ENCODE data around the gene IP6K1. TPM values are rescaled to one million over a fixed set of nuclear protein-coding genes. Genes with fewer than 3 reads are reported as not detected.
"Not testable (repeated sequence)": the region's sequence is repeated elsewhere in the genome, so short reads cannot be mapped to it uniquely, and the experiment has no call there.

The IP6K1 gene
- total RNA-seq, 1 donor from 2014 or later = 57.3 TPM

GRCh38 chr3:49793486-49794085, 7.2 kb upstream of the IP6K1 start:
- no peak for DNase-seq

GRCh38 chr3:49792371-49793150, 6.2 kb upstream of the IP6K1 start:
- DNase-seq = no peak

DNA sequence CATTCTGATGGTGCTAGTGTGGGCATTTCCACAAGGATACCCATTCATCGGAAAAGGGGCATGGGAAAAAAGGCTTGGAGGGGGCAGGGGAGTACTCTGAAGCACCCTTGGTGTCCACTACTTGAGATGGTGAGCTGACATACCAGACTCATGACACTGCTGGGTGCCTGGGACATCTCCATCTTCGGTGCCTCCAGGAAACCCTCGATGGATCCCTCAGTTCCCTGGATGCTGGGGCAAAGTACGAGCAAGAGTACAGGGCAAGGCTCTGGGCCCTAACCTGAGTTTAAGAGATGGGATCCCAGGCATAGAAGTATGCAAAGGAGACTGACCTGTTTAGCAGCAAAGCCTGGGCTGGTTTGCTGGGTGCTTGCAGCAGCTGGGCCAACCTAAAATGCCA, 5.2 kb upstream of the IP6K1 start:
- DNase-seq = no peak

DNA sequence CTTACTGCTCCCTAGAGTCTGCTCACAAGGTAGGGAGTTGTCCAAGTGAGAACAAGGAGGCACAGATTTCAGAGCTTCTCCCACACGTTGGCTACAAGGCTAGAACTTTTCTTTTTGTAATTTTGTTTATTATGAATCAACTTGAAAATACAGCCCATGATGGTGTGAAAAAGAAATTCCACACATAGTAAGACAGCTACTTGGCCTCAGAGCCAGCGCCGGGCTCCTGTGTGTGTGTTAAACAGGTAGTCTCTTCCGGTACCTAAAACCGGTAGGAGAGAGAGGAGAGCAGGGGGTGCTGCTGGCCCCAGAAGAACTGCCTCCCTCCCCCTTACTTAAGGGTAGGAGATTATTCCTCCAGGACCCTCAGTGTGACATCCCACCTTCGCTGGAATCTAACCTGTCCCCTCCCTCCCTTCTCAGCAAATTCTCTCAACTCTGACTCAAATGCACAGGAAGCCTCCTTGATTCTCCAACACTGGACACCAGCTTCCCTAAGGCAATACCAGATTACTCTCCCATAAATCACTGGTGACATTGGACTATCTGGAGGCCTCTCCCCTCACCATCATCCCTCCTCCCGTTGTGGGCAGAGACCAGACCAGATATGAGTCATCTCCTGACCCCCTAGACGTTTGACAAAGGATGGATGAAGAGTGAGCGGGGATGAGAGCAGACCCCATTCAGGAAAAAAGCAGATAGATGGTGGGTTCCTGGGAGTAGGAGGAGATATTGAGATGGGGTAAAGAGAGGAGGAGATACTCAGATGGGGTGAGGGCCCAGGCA, 4.5 kb upstream of the IP6K1 start:
- DNase-seq = no peak

DNA sequence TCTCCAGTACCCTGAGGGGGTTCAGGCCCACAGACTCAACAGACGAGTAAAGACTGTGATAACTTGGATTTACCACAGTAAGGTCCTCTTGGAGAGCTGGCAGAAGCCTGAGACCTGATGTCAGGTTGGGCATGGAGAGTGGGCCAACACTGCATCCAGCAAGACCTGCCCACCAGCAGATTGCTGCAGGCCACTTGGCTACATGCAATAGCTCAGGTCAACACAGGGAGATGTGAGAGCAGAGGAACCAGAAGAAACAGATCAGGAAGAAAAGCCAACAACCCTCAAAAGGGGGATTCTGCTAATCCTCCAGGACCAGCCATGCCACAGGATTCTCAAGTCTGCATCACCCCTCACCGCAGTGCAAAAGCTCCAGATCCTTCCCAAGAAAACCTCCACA, 1.7 kb upstream of the IP6K1 start:
- DNase-seq = no peak

DNA sequence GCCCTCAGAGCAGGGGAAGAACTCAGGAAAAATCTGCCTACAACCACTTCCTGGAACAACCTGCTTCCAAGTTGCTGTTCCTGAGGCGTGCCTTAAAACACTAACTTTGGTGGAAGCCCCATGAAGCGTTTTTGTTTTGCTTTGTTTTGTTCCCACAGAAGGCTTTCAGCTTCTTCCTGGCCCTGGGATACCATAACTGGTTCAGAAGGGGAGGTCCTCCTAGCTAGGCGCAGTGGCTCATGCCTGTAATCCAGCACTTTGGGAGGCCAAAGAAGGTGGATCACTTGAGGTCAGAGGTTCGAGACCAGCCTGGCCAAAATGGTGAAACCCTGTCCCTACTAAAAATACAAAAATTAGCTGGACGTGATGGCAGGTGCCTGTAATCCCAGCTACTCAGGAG, 1.2 kb upstream of the IP6K1 start:
- no peak for DNase-seq

- no peak for DNase-seq
Observed at GRCh38 chr3:49787182-49787464, 781 bp upstream of the IP6K1 start.

GRCh38 chr3:49785565-49786356, 581 bp downstream of the IP6K1 start:
- peak; percentile 57 for DNase-seq

DNA sequence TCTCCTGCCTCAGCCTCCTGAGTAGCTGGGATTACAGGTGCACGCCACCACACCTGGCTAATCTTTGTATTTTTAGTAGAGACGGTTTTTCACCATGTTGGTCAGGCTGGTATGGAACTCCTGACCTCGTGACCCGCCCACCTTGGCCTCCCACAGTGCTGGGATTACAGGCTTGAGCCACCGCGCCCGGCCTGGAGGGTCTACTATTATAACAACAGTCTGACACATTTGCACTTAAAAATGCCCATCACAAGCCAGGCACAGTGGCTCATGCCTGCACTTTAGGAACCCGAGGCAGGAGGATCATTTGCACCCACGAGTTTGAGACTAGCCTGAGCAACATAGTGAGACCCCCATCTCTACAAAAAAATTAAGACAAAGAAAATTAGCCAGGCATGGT, 4.1 kb downstream of the IP6K1 start:
- DNase-seq = not testable (repeated sequence)

DNA sequence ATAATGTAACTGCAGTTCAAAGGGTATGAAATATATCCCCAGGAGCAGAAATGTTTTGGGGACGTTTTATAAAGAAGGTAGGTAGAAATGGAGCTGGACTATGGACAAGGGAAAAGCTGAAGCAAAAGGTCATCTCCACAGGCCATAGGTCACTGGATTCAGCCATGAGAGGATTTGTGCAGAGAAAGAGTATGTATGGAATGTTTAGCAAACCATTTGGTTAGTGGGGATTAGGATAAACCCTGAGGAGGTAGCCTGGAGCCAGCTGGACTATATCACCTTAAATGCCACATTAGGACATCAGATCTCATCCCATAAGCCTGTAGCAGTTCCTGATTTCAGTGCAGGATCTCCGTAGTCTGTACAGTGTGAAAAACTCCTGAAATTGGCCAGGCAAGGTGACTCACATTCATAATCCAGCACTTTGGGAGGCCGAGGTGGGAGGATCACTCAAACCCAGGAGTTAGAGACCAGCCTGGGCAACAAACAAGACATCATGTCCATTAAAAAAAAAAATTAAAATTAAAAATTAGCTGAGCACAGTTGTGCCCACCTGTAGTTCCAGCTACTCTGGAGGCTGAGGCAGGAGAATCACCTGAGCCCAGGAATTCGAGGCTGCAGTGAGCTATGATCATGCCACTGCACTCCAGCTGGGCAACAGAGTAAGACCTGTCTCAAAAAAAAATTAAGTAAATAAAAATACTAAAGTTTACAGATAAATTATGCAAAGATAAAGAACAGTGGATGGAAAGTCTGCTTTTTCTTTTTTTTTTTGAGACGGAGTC, 4.7 kb downstream of the IP6K1 start:
- no peak for DNase-seq

DNA sequence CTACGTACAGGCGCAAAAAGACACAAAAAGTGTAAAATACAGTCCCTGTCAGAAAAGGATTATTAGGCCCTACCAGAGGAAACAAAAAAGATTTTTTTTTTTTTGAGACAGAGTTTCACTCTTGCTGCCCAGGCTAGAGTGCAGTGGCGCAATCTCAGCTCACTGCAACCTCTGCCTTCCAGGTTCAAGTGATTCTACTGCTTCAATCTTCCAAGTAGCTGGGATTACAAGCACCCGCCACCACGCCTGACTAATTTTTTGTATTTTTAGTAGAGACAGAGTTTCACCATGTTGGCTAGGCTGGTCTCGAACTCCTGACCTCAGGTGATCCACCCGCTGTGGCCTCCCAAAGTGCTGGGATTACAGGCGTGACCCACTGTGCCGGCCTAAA, 5.4 kb downstream of the IP6K1 start:
- DNase-seq = not testable (repeated sequence)

DNA sequence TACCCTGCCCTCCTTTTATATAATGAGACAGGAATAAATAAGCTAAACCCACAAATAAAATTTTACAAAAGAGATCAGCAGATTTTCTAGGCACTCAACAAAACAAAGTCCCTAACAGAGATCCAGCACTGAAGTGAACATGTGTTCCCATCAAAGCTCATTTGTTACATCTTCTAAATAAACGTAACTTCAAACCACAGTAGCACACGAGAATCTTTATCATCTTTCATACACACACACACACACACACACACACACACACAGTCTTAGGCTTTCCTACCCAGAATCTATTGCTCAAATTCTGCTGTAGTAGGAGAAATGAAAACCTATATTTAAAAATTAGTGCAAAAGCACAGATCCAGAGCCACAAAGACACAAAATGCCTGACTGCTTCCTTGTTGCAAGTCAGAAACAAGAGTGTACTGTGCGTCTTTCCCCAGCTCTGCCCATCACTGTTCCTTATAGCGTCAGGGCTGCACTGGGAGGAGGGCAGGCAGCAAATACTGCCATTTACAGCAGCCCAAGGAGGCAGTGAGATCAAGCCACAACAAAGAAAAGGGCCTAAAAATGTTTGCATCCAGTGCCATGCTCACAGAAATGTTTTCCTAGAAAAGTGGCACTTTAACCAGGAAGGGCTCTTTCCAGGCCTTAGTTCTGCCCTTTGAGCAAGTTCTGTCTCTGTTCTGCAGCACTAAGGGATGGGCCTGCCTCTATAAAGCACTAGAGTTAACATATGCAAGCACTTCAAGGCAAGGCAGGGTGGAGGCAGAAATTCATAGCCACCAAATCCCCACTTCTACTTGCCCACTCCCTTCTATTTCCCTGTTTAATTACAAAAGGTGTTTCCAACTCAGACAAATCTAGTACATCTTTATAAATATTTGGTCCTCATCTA, 6.0 kb downstream of the IP6K1 start:
- DNase-seq = no peak

DNA sequence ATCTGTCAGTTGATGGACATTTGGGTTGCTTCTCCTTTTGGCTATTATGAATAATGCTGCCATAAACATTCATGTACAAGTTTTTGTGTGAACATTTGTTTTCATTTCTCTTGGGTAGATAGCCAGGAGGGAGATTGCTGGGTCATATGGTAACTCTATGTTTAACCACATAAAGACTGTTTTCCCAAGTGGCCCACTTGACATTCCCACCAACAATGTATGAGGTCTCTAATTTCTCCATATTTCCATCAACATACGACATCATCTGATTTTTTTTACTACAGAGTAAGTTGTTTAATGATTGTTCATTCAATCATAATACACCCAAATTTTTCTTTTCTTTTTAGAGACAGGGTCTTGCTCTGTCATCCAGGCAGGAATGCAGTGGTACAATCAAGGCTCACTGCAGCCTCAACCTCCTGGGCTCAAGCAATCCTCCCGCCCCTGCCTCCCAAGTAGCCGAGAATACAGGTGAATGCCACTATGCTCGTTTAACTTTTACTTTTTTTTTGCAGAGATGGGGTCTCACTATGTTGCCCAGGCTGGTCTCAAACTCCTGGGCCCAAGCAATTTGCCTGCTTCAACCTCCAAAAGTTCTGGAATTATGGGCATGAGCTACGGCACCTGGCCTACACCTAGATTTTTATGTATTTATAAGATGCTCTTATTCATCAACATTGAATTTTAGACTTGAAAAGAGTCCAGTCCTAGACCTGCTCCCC, 6.8 kb downstream of the IP6K1 start:
- DNase-seq = no peak

GRCh38 chr3:49776101-49776500, 10.2 kb downstream of the IP6K1 start:
- DNase-seq = not testable (repeated sequence)

- no peak for DNase-seq
Observed at GRCh38 chr3:49775538-49775937, 10.8 kb downstream of the IP6K1 start.

DNA sequence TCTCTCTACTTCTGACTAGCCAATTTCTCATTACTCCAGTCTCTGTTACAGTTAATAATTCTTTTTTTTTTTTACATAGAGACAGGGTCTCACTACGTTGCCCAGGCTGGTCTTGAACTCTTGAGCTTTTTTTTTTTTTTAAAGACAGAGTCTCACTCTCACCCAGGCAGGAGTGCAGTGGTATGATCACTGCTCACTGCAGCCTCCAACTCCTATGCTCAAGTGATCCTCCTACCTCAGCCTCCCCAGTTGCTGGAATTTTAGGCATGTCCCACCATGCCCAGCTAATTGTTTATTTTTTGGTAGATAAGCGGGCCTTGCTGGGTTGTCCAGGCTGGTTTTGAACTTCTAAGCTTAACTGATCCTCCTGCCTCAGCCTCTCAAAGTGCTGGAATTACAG, 13.6 kb downstream of the IP6K1 start:
- no peak for DNase-seq

GRCh38 chr3:49771340-49771938, 14.9 kb downstream of the IP6K1 start:
- DNase-seq = no peak

GRCh38 chr3:49769926-49770325, 16.4 kb downstream of the IP6K1 start:
- DNase-seq = no peak

DNA sequence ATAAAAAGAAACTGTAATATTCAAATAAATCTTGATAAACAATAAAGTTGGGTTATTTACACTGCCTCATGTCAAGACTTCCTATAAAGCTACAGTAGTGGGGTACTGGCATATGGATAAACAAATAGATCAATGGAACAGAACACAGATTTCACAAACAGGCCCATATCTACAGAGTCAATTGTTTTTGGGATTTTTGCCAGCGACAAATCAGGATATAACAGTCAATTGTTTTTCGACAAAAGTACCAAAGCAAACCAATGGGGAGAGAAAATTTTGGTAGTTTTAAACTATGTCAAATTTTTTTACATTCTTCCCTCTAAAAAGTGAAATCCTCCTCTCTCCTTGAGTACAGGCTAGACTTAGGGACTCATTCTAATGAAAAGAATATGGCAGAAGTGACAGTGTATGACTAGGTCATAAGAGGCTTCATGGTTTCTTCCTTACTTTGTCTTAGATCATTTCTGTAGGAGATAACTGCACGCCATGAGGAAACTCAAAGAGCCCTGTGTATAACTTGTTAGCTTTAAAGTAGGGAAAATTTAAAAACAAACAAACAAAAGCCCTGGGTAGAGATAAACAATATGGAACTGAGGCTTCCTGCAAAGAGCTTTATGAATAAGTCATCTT, 16.9 kb downstream of the IP6K1 start:
- DNase-seq = no peak

DNA sequence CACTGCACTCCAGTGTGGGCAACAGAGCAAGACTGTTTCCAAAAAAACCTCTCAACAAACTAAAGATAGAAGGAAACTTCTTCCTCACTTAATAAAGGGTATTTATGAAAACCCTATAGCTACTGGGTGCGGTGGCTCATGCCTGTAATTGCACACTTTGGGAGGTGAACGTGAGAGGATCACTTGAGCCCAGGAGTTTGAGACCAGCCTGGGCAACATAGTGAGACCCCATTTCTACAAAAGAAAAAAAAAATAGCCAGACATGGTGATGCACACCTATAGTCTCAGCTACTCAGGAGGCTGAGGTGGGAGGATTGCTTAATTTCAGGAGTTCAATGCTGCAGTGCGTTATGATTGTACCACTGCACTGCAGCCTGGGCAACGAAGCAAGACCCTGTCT, 22.4 kb downstream of the IP6K1 start:
- DNase-seq = no peak
